Loucy (cell line): ENCODE data around the gene SERPINI2.

Experiments
- CTCF ChIP-seq: fragments of 200-600 bp; sonication (generic); conservative IDR thresholded peaks from 2 replicates; pipeline ENCODE4 v1.5.1; 2014; ENCODE audit warnings: mild to moderate bottlenecking, antibody characterized with exemption, low read length
- EZH2phosphoT487 ChIP-seq: fragments of 200-600 bp; IDR thresholded peaks from 2 replicates; pipeline ENCODE4 v1.6.1; 2018; ENCODE audit warnings: antibody characterized with exemption, mild to moderate bottlenecking, moderate library complexity, borderline replicate concordance

GRCh38 chr3:167450195-167450594, 23.6 kb downstream of the SERPINI2 start:
- no peak for TF ChIP-seq CTCF
- no peak for TF ChIP-seq EZH2phosphoT487
